ENCODE results near the gene VIPR2. TPM values are rescaled to one million over a fixed set of nuclear protein-coding genes. Genes with fewer than 3 reads are reported as not detected.
"Not testable (repeated sequence)": the region's sequence is repeated elsewhere in the genome, so short reads cannot be mapped to it uniquely, and the experiment has no call there.

The VIPR2 gene
- total RNA-seq, 1 experiment from 2014 or later = not detected

GRCh38 chr7:159007996-159008389 is 136.7 kb downstream of the VIPR2 start:
- no peak overlapping the region for H3K27ac ChIP-seq
- ChIA-PET CTCF (no interaction called here), POLR2A (ENCODE audit: unreplicated experiment) (no interaction called here)
- no peaks in the 10 kb centered on the region for H4K20me1 ChIP-seq (ENCODE audit: insufficient read depth)
- DNase-seq = no peak
- peaks cover 92% of the 10 kb centered on the region for H3K27me3 ChIP-seq (ENCODE audit: insufficient read depth, low read depth)
- no peak overlapping the region for H2AFZ ChIP-seq
- intact Hi-C loops (cut with micrococcal nuclease; ENCODE audit: unreplicated experiment) = no loop called here
- H3K9me2 ChIP-seq (ENCODE audit: insufficient read depth) = no peaks in the 10 kb centered on the region
- no peaks in the 10 kb centered on the region for H3K79me2 ChIP-seq (ENCODE audit: low read depth)
- H3K4me1 ChIP-seq (replicated peaks; ENCODE audit: insufficient read depth) = no peaks in the 10 kb centered on the region
- H3K9me3 ChIP-seq (ENCODE audit: insufficient read depth, low read depth) = no peaks in the 10 kb centered on the region
- H3F3A ChIP-seq (ENCODE audit: insufficient read depth, low read depth) = no peaks in the 10 kb centered on the region
- no peak for TF ChIP-seq CTCF (conservative IDR thresholded peaks at IDR 0.05)
- no peak for TF ChIP-seq EZH2 (IDR thresholded peaks at IDR 0.05; ENCODE audit: low read depth)
- no peak overlapping the region for H3K4me3 ChIP-seq
- H3K36me3 ChIP-seq (ENCODE audit: low read depth) = no peaks in the 10 kb centered on the region
- BruUV-seq (replicated peaks) = no TSS peak
- H3K4me2 ChIP-seq = no peak overlapping the region

GRCh38 chr7:159007364-159007995 is 137.2 kb downstream of the VIPR2 start:
- intact Hi-C loops (cut with micrococcal nuclease; ENCODE audit: unreplicated experiment) = no loop called here
- no peaks in the 10 kb centered on the region for H3K36me3 ChIP-seq (ENCODE audit: low read depth)
- H3F3A ChIP-seq (ENCODE audit: insufficient read depth, low read depth) = no peaks in the 10 kb centered on the region
- no peaks in the 10 kb centered on the region for H4K20me1 ChIP-seq (ENCODE audit: insufficient read depth)
- BruUV-seq (replicated peaks) = no TSS peak
- no peak overlapping the region for H3K4me2 ChIP-seq
- H3K27me3 ChIP-seq (ENCODE audit: insufficient read depth, low read depth) = peaks cover 92% of the 10 kb centered on the region
- H3K9me2 ChIP-seq (ENCODE audit: insufficient read depth) = no peaks in the 10 kb centered on the region
- no peak for TF ChIP-seq CTCF (conservative IDR thresholded peaks at IDR 0.05)
- no peak for TF ChIP-seq EZH2 (IDR thresholded peaks at IDR 0.05; ENCODE audit: low read depth)
- H2AFZ ChIP-seq = no peak overlapping the region
- no peaks in the 10 kb centered on the region for H3K79me2 ChIP-seq (ENCODE audit: low read depth)
- no peak for DNase-seq
- POLR2A ChIA-PET (ENCODE audit: unreplicated experiment) = no interaction called here
- H3K27ac ChIP-seq = no peak overlapping the region
- H3K9me3 ChIP-seq (ENCODE audit: insufficient read depth, low read depth) = no peaks in the 10 kb centered on the region
- H3K4me1 ChIP-seq (replicated peaks; ENCODE audit: insufficient read depth) = no peaks in the 10 kb centered on the region
- CTCF ChIA-PET = no interaction called here
- no peak overlapping the region for H3K4me3 ChIP-seq

GRCh38 chr7:159006610-159007130 is 138.0 kb downstream of the VIPR2 start:
- H4K20me1 ChIP-seq (ENCODE audit: insufficient read depth) = no peaks in the 10 kb centered on the region
- no peak overlapping the region for H3K27ac ChIP-seq
- H3K4me1 ChIP-seq (replicated peaks; ENCODE audit: insufficient read depth) = no peaks in the 10 kb centered on the region
- H3K79me2 ChIP-seq (ENCODE audit: low read depth) = no peaks in the 10 kb centered on the region
- H2AFZ ChIP-seq = no peak overlapping the region
- H3K27me3 ChIP-seq (ENCODE audit: insufficient read depth, low read depth) = peaks cover 92% of the 10 kb centered on the region
- no peaks in the 10 kb centered on the region for H3F3A ChIP-seq (ENCODE audit: insufficient read depth, low read depth)
- no peaks in the 10 kb centered on the region for H3K36me3 ChIP-seq (ENCODE audit: low read depth)
- CTCF ChIA-PET = no interaction called here
- intact Hi-C loops (cut with micrococcal nuclease; ENCODE audit: unreplicated experiment) = no loop called here
- DNase-seq = no peak
- BruUV-seq (replicated peaks) = no TSS peak
- no peak for TF ChIP-seq CTCF (conservative IDR thresholded peaks at IDR 0.05)
- no peaks in the 10 kb centered on the region for H3K9me2 ChIP-seq (ENCODE audit: insufficient read depth)
- no peaks in the 10 kb centered on the region for H3K9me3 ChIP-seq (ENCODE audit: insufficient read depth, low read depth)
- H3K4me2 ChIP-seq = no peak overlapping the region
- POLR2A ChIA-PET (ENCODE audit: unreplicated experiment) = no interaction called here
- H3K4me3 ChIP-seq = no peak overlapping the region

GRCh38 chr7:159006022-159006609 is 138.6 kb downstream of the VIPR2 start:
- DNase-seq; CTCF ChIA-PET; H3K9me3 ChIP-seq (ENCODE audit: insufficient read depth, low read depth); H3K4me2 ChIP-seq; H3K79me2 ChIP-seq (ENCODE audit: low read depth); H2AFZ ChIP-seq; intact Hi-C loops (cut with micrococcal nuclease; ENCODE audit: unreplicated experiment); H3K9me2 ChIP-seq (ENCODE audit: insufficient read depth); POLR2A ChIA-PET (ENCODE audit: unreplicated experiment); H3K27ac ChIP-seq; BruUV-seq (replicated peaks); H4K20me1 ChIP-seq (ENCODE audit: insufficient read depth); H3F3A ChIP-seq (ENCODE audit: insufficient read depth, low read depth); H3K4me1 ChIP-seq (replicated peaks; ENCODE audit: insufficient read depth); H3K36me3 ChIP-seq (ENCODE audit: low read depth); H3K4me3 ChIP-seq: not testable (repeated sequence)
- peaks cover 92% of the 10 kb centered on the region for H3K27me3 ChIP-seq (ENCODE audit: insufficient read depth, low read depth)
